ENCODE data around the gene BCS1L.

BCS1L gene

GRCh38 chr2:218626369-218626768, 33.1 kb upstream of the BCS1L start:
- TF ChIP-seq CTCF (conservative IDR thresholded peaks at IDR 0.05) (no peak), ZFX (IDR thresholded peaks at IDR 0.05) (no peak)
- no peak overlapping the region for H3K27ac ChIP-seq

- TF ChIP-seq ZFX (IDR thresholded peaks at IDR 0.05) = no peak
- no peak for TF ChIP-seq CTCF (conservative IDR thresholded peaks at IDR 0.05)
- no peak overlapping the region for H3K27ac ChIP-seq
Measured at GRCh38 chr2:218627939-218628338, 31.5 kb upstream of the BCS1L start.

- TF ChIP-seq ZFX (IDR thresholded peaks at IDR 0.05) = no peak
- TF ChIP-seq CTCF (conservative IDR thresholded peaks at IDR 0.05) = no peak
- no peak overlapping the region for H3K27ac ChIP-seq
Measured at GRCh38 chr2:218631837-218632236, 27.6 kb upstream of the BCS1L start.

GRCh38 chr2:218635719-218636118, 23.8 kb upstream of the BCS1L start:
- no peak overlapping the region for H3K27ac ChIP-seq
- TF ChIP-seq CTCF (conservative IDR thresholded peaks at IDR 0.05) = no peak
- TF ChIP-seq ZFX (IDR thresholded peaks at IDR 0.05) = no peak

- TF ChIP-seq ZFX (IDR thresholded peaks at IDR 0.05) = no peak
- H3K27ac ChIP-seq = no peak overlapping the region
Measured at GRCh38 chr2:218638372-218638771, 21.1 kb upstream of the BCS1L start.

GRCh38 chr2:218642121-218642656, 17.3 kb upstream of the BCS1L start:
- TF ChIP-seq ZFX (IDR thresholded peaks at IDR 0.05) = no peak
- no peak for TF ChIP-seq CTCF (conservative IDR thresholded peaks at IDR 0.05)
- no peak overlapping the region for H3K27ac ChIP-seq

GRCh38 chr2:218642786-218643185, 16.7 kb upstream of the BCS1L start:
- TF ChIP-seq CTCF (conservative IDR thresholded peaks at IDR 0.05) (no peak), ZFX (IDR thresholded peaks at IDR 0.05) (no peak)
- H3K27ac ChIP-seq = no peak overlapping the region

- TF ChIP-seq CTCF (conservative IDR thresholded peaks at IDR 0.05) (no peak), ZFX (IDR thresholded peaks at IDR 0.05) (no peak)
- no peak overlapping the region for H3K27ac ChIP-seq
Measured at GRCh38 chr2:218643751-218644310, 15.7 kb upstream of the BCS1L start.
